HG02759 (cell line): ENCODE results near the gene CARD9.

Experiments used
- ATAC-seq: cut with Tn5 transposase; IDR thresholded peaks from one replicate; pipeline ENCODE4 v1.9.1; 2021; ENCODE audit warnings: mild to moderate bottlenecking, moderate library complexity; ENCODE audit not compliant: unreplicated experiment

Gene CARD9

GRCh38 chr9:136351252-136351800 is 22.1 kb downstream of the CARD9 start:
- ATAC-seq, result no peak

- no peak for ATAC-seq
Measured at GRCh38 chr9:136349546-136349945, 23.9 kb downstream of the CARD9 start.

GRCh38 chr9:136348691-136349090 is 24.8 kb downstream of the CARD9 start:
- no peak for ATAC-seq

GRCh38 chr9:136347472-136348256 is 25.8 kb downstream of the CARD9 start:
- ATAC-seq, result no peak

GRCh38 chr9:136346927-136347465 is 26.5 kb downstream of the CARD9 start:
- no peak for ATAC-seq

- no peak for ATAC-seq
Measured at GRCh38 chr9:136346157-136346481, 27.4 kb downstream of the CARD9 start.

- no peak for ATAC-seq
Measured at GRCh38 chr9:136345281-136346156, 27.9 kb downstream of the CARD9 start.

GRCh38 chr9:136344544-136345280 is 28.8 kb downstream of the CARD9 start:
- ATAC-seq, result no peak

- no peak for ATAC-seq
Measured at GRCh38 chr9:136343884-136344269, 29.6 kb downstream of the CARD9 start.

- ATAC-seq, result no peak
Measured at GRCh38 chr9:136343121-136343883, 30.2 kb downstream of the CARD9 start.

GRCh38 chr9:136342181-136343120 is 31.0 kb downstream of the CARD9 start:
- no peak for ATAC-seq

- no peak for ATAC-seq
Measured at GRCh38 chr9:136341769-136342168, 31.7 kb downstream of the CARD9 start.

GRCh38 chr9:136341042-136341655 is 32.3 kb downstream of the CARD9 start:
- ATAC-seq, result no peak

- no peak for ATAC-seq
Measured at GRCh38 chr9:136340356-136341041, 33.0 kb downstream of the CARD9 start.

- no peak for ATAC-seq
Measured at GRCh38 chr9:136339958-136340310, 33.5 kb downstream of the CARD9 start.

GRCh38 chr9:136339173-136339957 is 34.1 kb downstream of the CARD9 start:
- ATAC-seq, result no peak

- ATAC-seq, result no peak
Measured at GRCh38 chr9:136338511-136338910, 35.0 kb downstream of the CARD9 start.
